CD4-positive, alpha-beta T cell treated with Interferon alpha-2 for 1 hour (primary cell): ENCODE measurements around the gene RSRC2.
"Not testable (repeated sequence)": the region's sequence is repeated elsewhere in the genome, so short reads cannot be mapped to it uniquely, and the experiment has no call there.

Experiments used
- DNase-seq, 2 donors: peaks; one replicate each; pipeline ENCODE4 v3.0.0-alpha.2; 2020 to 2022

Gene RSRC2

GRCh38 chr12:122526683-122527477 lies at the start of gene RSRC2, which contains the start of gene KNTC1:
RSRC2 (minus strand) TSS chr12:122526936; CDS start chr12:122526853, 83 bp downstream.
KNTC1 (plus strand) TSS chr12:122527249; CDS start chr12:122530064, 2,815 bp downstream.
- peak; percentile 99 to 100 for DNase-seq

GRCh38 chr12:122571821-122572220 lies 45.1 kb upstream of the RSRC2 start:
- DNase-seq: no peak

- not testable (repeated sequence) for DNase-seq
Observed at GRCh38 chr12:122570006-122570405, 43.3 kb upstream of the RSRC2 start.

GRCh38 chr12:122569288-122569687 lies 42.6 kb upstream of the RSRC2 start:
- no peak for DNase-seq

- not testable (repeated sequence) for DNase-seq
Observed at GRCh38 chr12:122566816-122567215, 40.1 kb upstream of the RSRC2 start.

- no peak for DNase-seq
Observed at GRCh38 chr12:122563361-122563760, 36.6 kb upstream of the RSRC2 start.

- DNase-seq: no peak
Observed at GRCh38 chr12:122560138-122560537, 33.4 kb upstream of the RSRC2 start.

- DNase-seq: no peak
Observed at GRCh38 chr12:122558745-122559641, 32.3 kb upstream of the RSRC2 start.

GRCh38 chr12:122547330-122547729 lies 20.6 kb upstream of the RSRC2 start:
- no peak for DNase-seq

- no peak for DNase-seq
Observed at GRCh38 chr12:122545855-122546254, 19.1 kb upstream of the RSRC2 start.

- no peak for DNase-seq
Observed at GRCh38 chr12:122544537-122544936, 17.8 kb upstream of the RSRC2 start.

GRCh38 chr12:122538496-122538895 lies 11.8 kb upstream of the RSRC2 start:
- no peak for DNase-seq

- no peak for DNase-seq
Observed at GRCh38 chr12:122537021-122537420, 10.3 kb upstream of the RSRC2 start.

GRCh38 chr12:122533856-122534255 lies 7.1 kb upstream of the RSRC2 start:
- no peak for DNase-seq

GRCh38 chr12:122528992-122529391 lies 2.3 kb upstream of the RSRC2 start:
- DNase-seq: no peak

- DNase-seq: no peak
Observed at GRCh38 chr12:122528582-122528981, 1.8 kb upstream of the RSRC2 start.

GRCh38 chr12:122527478-122527944 lies 775 bp upstream of the RSRC2 start:
- DNase-seq: peak; percentile 7 to 44

GRCh38 chr12:122523846-122524718 lies 2.7 kb downstream of the RSRC2 start:
- no peak for DNase-seq

GRCh38 chr12:122523280-122523679 lies 3.5 kb downstream of the RSRC2 start:
- DNase-seq: no peak

GRCh38 chr12:122520676-122521075 lies 6.1 kb downstream of the RSRC2 start:
- DNase-seq: no peak

GRCh38 chr12:122519418-122519817 lies 7.3 kb downstream of the RSRC2 start:
- DNase-seq: no peak

GRCh38 chr12:122518908-122519307 lies 7.8 kb downstream of the RSRC2 start:
- no peak for DNase-seq

GRCh38 chr12:122517877-122518276 lies 8.9 kb downstream of the RSRC2 start:
- no peak for DNase-seq
